Bronchial epithelial cell (primary cell): Measurements from ENCODE around the gene CDH12. TPM values are rescaled to one million over a fixed set of nuclear protein-coding genes. Genes with fewer than 3 reads are reported as not detected.

Source experiments
- DNase-seq: peaks from one replicate; pipeline ENCODE4 v3.0.0-alpha.2; 2010; ENCODE audit warnings: low read depth
- FAIRE-seq: peaks from 2 replicates; lab custom pipeline; 2011; peaks lifted over from hg19 to GRCh38; lab: Jason Lieb, UNC
- H3K27me3 ChIP-seq: 2 replicates; pipeline ENCODE4 v1.5.1; 2011; ENCODE audit warnings: low read length; ENCODE audit not compliant: control insufficient read depth, insufficient read depth
- H3K36me3 ChIP-seq: 2 replicates; pipeline ENCODE4 v1.5.1; 2011; ENCODE audit warnings: low read length; ENCODE audit not compliant: control insufficient read depth, insufficient read depth
- H3K4me3 ChIP-seq: 2 replicates; pipeline ENCODE4 v1.5.1; 2011; ENCODE audit warnings: mild to moderate bottlenecking, low read depth, low read length, control low read depth
- total RNA-seq: library from RNA; depleted of rRNA; stranded (reverse); fragments of >200 nt; gene quantifications from 2 replicates; pipeline ENCODE4 v1.2.1, GENCODE V29; 2014
- TF ChIP-seq, protein P1 (sequence below): IDR thresholded peaks from 2 replicates; pipeline ENCODE4 v1.5.1; 2011; ENCODE audit warnings: mild to moderate bottlenecking, moderate library complexity, low read length, control low read depth, inconsistent platforms; ENCODE audit not compliant: insufficient read depth, severe bottlenecking

The CDH12 gene
- total RNA-seq, 1 donor from 2014 or later, result not detected

DNA sequence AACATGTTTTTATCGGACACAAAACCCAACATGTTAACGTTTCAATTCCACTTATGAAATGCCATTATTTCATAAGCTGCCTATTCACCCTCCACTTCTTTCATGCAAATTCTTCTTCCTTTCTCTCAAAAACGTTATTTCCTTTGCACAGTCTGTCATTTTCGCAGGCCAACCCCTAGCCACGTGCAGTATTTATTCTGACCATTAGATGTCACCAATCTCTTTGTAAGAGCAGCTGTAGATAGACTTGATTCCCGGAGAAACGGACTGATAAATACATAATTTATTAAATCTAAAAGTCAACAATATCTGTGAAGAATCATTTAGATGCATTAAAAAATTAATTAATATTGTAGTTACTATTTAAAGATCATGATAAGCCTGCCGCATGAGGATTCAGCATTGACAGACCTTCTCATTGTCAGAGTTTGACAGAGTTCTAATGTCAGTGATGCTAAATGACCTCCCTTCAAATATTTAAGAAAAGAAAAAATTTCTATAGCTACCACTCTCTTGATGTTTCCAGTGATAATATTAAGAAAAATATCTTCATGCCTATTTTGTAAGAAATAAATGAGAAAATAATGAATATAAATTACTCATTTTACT lies 933.6 kb downstream of the CDH12 start:
- H3K36me3 ChIP-seq, result no peaks in the 10 kb centered on the region
- no peak for FAIRE-seq
- TF ChIP-seq, protein P1, sequence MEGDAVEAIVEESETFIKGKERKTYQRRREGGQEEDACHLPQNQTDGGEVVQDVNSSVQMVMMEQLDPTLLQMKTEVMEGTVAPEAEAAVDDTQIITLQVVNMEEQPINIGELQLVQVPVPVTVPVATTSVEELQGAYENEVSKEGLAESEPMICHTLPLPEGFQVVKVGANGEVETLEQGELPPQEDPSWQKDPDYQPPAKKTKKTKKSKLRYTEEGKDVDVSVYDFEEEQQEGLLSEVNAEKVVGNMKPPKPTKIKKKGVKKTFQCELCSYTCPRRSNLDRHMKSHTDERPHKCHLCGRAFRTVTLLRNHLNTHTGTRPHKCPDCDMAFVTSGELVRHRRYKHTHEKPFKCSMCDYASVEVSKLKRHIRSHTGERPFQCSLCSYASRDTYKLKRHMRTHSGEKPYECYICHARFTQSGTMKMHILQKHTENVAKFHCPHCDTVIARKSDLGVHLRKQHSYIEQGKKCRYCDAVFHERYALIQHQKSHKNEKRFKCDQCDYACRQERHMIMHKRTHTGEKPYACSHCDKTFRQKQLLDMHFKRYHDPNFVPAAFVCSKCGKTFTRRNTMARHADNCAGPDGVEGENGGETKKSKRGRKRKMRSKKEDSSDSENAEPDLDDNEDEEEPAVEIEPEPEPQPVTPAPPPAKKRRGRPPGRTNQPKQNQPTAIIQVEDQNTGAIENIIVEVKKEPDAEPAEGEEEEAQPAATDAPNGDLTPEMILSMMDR, result peak; percentile 46
- H3K27me3 ChIP-seq, result no peaks in the 10 kb centered on the region
- H3K4me3 ChIP-seq, result no peak overlapping the region
- peak; percentile 37 for DNase-seq

- H3K4me3 ChIP-seq, result no peak overlapping the region
- DNase-seq (no peak), FAIRE-seq (no peak)
- H3K27me3 ChIP-seq, result no peaks in the 10 kb centered on the region
- no peaks in the 10 kb centered on the region for H3K36me3 ChIP-seq
- TF ChIP-seq, protein P1, result no peak
Observed at GRCh38 chr5:21918451-21918850, 934.7 kb downstream of the CDH12 start.

DNA sequence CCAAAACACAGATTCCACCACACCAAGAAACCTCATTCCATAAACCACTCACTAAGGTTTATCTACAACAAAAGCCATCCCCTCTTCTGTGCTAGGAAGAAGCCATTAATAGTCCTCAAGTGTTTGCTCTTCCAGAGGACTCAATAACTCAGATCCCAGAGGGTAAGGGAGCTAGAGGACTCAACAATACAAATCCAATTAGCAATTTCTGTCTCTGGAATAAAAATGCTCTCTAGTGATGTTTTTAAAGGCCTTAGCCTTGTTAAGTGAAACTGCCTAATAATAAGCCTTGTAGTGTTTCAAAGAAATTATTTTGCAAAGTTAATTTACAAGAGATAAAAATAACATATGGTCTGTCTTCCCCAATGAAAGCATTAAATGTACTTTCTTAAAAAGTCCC lies 942.4 kb downstream of the CDH12 start:
- TF ChIP-seq, protein P1, result no peak
- Histone ChIP-seq H3K36me3 (no peaks in the 10 kb centered on the region), H3K4me3 (no peak overlapping the region), H3K27me3 (no peaks in the 10 kb centered on the region)
- DNase-seq, result no peak
- FAIRE-seq, result no peak

- Histone ChIP-seq H3K27me3 (no peaks in the 10 kb centered on the region), H3K36me3 (no peaks in the 10 kb centered on the region), H3K4me3 (no peak overlapping the region)
- TF ChIP-seq, protein P1, result no peak
- no peak for FAIRE-seq
- no peak for DNase-seq
Observed at GRCh38 chr5:21895766-21896350, 957.3 kb downstream of the CDH12 start.

DNA sequence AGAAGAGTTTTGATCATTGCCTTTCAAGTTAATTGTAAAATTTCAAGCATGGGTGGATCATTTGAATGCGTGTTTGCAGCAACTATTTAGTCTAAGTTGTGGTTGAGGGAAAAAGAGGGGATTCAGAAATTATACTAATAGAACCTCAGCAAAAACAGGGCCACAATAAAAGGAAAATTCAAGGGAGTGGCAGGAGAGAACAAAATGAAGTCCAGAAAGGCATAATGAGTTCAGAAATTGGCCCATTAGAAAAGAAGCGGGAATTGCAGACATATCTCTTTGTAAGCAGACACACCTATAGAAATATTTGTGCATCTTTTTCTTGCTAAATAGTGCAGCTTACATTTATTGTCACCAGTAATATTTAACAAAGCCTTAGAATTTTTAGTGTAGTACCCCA lies 960.0 kb downstream of the CDH12 start:
- no peak overlapping the region for H3K4me3 ChIP-seq
- H3K36me3 ChIP-seq, result no peaks in the 10 kb centered on the region
- DNase-seq (no peak), FAIRE-seq (no peak)
- TF ChIP-seq, protein P1, result no peak
- no peaks in the 10 kb centered on the region for H3K27me3 ChIP-seq
